Fibroblast of the conjunctiva (primary cell): ENCODE data around the gene MEA1.

ENCODE experiments used
- DNase-seq: peaks from one replicate; pipeline ENCODE4 v3.0.0-alpha.2; 2010; ENCODE audit warnings: low read depth

Gene MEA1

DNA sequence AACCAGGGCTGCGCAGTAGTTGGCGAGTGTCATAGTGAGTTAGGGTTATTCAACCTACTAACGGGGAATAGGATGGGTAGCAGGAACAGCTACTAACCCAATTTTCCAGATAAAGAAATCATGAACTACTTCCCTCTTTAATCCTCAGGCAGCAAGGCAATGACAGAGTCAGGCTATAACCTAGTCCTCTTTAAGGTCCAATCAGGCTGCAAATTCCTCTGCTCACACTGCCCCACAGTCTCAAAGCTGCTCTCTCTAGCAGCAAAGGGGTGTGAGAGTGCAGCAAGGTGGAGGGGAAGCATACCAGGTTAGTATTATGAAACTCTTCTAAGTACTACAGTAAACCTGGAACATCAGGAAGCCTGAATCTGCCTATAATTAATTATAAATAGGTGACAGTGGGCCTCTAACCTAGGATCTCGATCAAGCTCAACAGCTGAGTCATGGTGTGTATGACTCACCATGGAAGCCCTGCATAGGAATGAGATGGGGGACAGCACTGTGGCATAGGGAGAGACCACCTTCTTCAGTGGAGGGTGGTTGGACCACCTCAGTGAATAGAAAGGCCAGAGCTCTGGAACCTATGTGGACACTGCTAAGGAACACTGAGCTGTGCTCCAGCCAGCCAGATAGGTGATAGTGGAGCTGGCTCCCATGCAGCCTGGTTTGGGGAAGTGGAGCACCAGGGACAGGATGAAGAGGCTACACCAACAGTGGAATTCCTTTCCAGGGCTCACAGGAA, 42.7 kb downstream of the MEA1 start:
- no peak for DNase-seq

- DNase-seq = no peak
Observed at GRCh38 chr6:42969934-42970333, 43.8 kb downstream of the MEA1 start.

DNA sequence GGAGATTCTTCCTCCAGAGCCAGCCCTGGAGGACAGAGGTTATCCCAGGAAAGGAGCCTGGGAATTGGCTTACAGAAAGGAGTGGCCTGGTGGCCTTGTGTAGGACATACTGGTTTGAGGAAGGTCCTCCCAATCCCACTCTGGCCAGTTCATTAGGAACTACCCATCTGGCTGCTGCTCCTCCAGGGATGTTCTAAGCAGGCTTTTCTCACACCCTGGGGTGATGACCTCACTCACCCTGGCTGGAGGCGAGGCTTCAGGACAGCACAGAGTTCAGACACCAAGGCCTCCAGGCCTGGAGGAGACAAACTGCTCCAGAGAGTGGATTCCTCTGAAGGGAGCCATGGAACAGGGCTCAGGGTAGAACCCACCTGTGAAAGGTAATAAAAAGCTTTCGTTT, 44.3 kb downstream of the MEA1 start:
- no peak for DNase-seq

GRCh38 chr6:42968783-42969182, 45.0 kb downstream of the MEA1 start:
- DNase-seq = no peak

DNA sequence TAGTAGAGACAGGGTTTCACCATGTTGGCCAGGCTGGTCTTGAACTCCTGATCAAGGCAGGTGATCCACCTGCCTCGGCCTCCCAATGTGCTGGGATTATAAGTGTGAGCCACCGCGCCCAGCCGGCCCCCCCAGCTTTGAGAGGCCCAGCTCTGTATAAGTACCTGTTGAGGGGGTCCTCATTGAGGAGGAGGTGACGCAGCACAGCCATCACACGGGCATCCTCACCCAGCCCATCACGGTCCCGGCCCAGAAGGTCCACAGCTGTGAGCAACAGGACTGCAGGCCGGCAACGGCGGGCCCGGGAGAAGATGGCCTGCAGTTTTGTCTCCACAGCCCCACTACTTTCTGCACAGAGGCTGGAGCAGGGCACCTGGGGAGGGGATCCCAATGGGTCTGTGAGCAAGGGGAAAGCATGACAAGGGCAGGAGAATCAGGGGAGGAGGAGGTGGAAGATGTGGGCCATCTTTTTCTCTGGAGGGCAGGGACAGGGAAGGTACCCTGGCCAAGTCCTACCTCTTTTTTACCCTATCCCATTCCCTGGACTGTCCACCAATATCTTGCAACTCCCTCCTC, 45.5 kb downstream of the MEA1 start:
- DNase-seq = no peak

DNA sequence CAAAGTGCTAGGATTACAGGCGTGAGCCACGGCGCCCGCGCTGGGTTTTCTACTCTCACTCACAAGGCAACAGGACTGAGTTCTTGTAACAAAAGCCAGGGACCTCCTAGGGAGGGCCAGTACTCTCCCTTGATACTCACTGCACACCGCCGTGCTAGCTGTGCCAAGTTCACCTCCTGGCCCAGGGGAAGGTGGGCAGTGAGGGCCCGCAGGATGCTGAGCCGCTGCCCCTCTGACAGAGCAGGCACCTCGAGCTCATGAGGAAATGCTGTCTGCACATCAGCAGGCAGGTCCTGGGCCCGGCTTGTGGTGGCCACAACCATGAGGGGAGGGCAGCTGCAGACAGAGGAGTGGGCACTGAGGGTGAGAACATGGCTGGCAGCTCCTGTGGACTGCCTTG, 46.5 kb downstream of the MEA1 start:
- DNase-seq = no peak

DNA sequence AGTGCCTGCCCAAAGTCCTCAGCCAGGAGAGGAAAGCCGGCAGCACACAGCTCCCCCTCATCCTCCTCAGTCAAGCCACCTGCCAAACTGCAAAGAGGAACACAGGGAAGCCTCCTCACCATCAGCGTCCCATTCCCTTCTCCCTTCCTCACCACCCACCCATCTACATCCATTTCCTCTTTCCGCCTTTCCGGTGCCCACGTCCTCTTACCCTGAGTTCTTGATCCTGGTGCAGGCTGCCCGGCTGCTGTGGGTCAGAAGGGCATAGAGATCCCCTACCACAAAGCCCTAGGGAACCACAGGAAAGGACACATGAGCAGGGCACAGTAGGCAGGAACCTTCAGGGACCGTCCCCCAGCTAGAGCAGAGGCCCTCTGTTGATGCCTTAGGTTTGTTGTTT, 47.2 kb downstream of the MEA1 start:
- DNase-seq = no peak

GRCh38 chr6:42963855-42964605, 49.7 kb downstream of the MEA1 start:
- peak; percentile 34 for DNase-seq

DNA sequence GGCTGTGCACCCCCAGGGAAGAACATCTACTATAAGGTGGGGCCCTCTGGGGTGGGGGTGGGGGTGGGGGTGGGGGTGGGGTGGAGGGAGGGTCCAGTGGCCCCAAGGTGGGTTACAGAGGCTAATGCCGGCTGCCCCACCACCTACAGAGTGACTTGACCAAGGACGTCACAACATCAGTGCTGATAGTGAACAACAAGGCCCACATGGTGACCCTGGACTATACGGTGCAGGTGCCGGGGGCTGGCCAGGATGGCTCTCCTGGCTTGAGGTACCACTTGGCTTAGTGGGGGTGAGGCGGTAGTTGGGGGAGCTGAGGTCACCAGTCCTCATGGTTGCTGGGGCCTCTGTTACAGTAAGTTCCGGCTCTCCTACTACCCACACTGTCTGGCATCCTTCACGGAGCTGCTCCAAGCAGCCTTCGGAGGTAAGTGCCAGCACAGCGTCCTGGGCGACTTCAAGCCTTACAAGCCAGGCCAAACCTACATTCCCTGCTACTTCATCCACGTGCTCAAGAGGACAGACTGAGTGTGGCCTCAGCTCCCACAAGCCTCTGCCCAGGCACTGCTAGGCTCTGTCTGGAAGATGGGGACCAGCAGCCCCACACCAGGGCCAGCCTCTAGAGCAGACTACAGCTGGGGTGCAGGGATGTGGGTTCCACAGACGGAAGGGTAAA, 50.4 kb downstream of the MEA1 start:
- DNase-seq = no peak

DNA sequence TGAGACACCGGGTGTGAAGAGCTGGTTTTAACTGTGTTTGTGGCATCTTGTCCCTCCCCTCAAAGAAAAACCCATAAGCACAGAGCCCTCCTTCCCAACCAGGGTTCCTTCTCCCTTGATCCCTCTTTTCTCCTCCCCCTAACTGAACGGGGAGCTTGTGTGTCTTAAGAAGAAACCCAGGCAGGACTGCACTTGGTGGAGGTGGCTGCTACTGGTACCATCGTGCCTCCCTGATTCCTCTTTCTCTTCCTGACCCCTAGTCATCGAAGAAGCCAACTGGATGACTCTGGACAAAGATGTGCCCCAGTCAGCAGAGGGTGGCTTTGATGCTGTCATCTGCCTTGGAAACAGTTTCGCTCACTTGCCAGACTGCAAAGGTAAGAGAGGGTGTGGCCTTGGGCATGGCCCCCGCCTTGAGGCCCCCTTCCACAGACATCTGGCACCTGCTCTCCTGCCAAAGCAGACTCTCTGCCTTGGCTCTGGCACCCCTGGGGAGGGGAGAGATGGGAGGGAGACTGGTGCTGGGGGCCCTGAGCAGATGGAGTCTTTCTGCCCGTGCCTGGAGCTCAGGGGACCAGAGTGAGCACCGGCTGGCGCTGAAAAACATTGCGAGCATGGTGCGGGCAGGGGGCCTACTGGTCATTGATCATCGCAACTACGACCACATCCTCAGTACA, 51.1 kb downstream of the MEA1 start:
- DNase-seq = no peak

DNA sequence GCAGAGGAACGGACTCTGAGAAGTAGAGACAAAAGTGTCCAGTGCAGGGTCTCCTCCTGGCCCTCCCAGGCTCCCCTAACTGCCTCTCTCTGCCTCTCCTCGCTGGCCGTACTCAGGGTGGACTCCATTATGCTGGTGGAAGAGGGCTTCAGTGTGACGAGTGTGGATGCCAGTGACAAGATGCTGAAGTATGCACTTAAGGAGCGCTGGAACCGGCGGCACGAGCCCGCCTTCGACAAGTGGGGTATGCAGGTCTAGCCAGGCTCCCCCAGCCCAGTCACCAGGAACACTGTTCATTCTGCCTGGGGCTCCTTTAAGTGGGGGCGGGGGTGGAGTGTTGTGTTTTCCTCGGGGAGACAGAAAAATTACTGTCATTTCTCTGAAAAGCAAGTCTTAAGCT, 51.6 kb downstream of the MEA1 start:
- no peak for DNase-seq
